ENCODE data around the gene SEMA5A. TPM values are rescaled to one million over a fixed set of nuclear protein-coding genes. Genes with fewer than 3 reads are reported as not detected.

SEMA5A gene
- total and polyA plus RNA-seq, 2 of the 8 experiments (the other 6 are each of a cell fraction or from before 2014, with no cell fraction given), result 5.3 to 8.9 TPM

DNA sequence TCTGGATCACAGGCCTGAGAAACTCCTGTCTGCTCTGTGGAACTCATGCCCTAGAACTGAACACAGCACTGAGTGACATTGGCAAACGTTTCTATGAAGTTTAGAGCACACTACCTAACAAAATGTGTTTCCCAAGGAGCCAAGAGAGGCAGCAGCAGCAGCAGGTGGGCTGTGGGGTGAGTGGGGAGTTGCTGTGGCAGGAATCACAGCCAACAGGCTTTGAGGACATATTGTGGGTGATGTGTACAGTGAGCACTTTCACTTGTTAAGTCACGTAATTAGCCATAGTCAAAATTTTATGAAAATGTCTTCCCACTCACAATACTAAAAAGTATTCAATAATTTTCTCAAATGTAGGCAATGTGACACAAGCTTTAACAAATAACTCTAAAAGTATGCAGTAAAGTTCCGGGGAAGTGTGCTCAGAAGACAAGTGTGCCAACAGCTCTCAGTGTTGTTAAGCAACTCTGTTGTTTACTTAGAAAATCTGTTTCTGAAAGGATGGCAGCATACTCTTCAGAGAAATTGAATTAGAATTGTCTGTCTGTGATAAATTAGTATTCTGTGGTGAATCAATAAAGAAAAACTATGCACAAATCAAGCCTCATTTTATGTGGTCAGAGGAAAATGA is 482.1 kb downstream of the SEMA5A start:
- Histone ChIP-seq H3K23me2 (ENCODE audit: low read depth, low read length) (no peaks in the 10 kb centered on the region), H3K4me1 (replicated peaks in 1 of 4; ENCODE audit: control insufficient read depth in 3 of 4, insufficient read depth in 4 of 4, low read length in 3 of 4) (no peaks in the 10 kb centered on the region), H3K79me1 (ENCODE audit: low read depth, low read length) (no peaks in the 10 kb centered on the region), H3K4me3 (ENCODE audit: extremely low read depth in 1 of 4, insufficient read depth in 2 of 4, low read depth in 3 of 4, low read length in 4 of 4) (no peak overlapping the region), H3K79me2 (ENCODE audit: control insufficient read depth in 1 of 2, insufficient read depth in 2 of 2, low read length in 2 of 2) (no peaks in the 10 kb centered on the region), H3K23ac (ENCODE audit: insufficient read length) (no peak overlapping the region), H3K9ac (replicated peaks in 1 of 4; ENCODE audit: extremely low read depth in 1 of 4, low read depth in 3 of 4, low read length in 3 of 4) (no peak overlapping the region), H2BK20ac (ENCODE audit: low read length) (no peak overlapping the region), H4K91ac (replicated peaks; ENCODE audit: insufficient read length, low read length) (no peak overlapping the region), H3K4ac (replicated peaks; ENCODE audit: insufficient read length, low read depth, low read length) (no peak overlapping the region), H4K5ac (ENCODE audit: insufficient read length, low read depth, low read length) (no peak overlapping the region), H3K27ac (ENCODE audit: low read depth, low read length) (no peak overlapping the region), H2AK5ac (ENCODE audit: low read depth, low read length) (no peak overlapping the region), H2BK120ac (replicated peaks; ENCODE audit: low read depth, low read length) (no peak overlapping the region), H3K36me3 (ENCODE audit: control insufficient read depth in 2 of 4, insufficient read depth in 4 of 4, low read length in 3 of 4) (no peaks in the 10 kb centered on the region; a peak in 1 of 8 replicates), H2BK12ac (ENCODE audit: low read depth, low read length) (no peak overlapping the region), H2BK5ac (ENCODE audit: low read depth, low read length) (no peak overlapping the region), H3K18ac (ENCODE audit: extremely low read depth, low read length) (no peak overlapping the region), H4K8ac (ENCODE audit: extremely low read depth, insufficient read depth, low read length) (no peak overlapping the region), H3K14ac (ENCODE audit: insufficient read length) (no peak overlapping the region), H3K56ac (replicated peaks; ENCODE audit: insufficient read length, low read depth, low read length) (no peak overlapping the region), H3K27me3 (replicated peaks in 1 of 4; ENCODE audit: control insufficient read depth in 3 of 4, extremely low read depth in 1 of 4, insufficient read depth in 3 of 4, low read length in 3 of 4) (no peaks in the 10 kb centered on the region), H4K20me1 (replicated peaks in 1 of 2; ENCODE audit: control insufficient read depth in 1 of 2, insufficient read depth in 2 of 2, low read length in 2 of 2) (no peaks in the 10 kb centered on the region), H2BK15ac (ENCODE audit: low read length) (no peak overlapping the region), H3K4me2 (ENCODE audit: insufficient read depth in 1 of 2, low read depth in 2 of 2, low read length in 2 of 2) (no peak overlapping the region), H3K9me3 (ENCODE audit: insufficient read depth in 2 of 2, low read depth in 1 of 2, low read length in 1 of 2) (no peaks in the 10 kb centered on the region), H2AFZ (ENCODE audit: low read length) (no peak overlapping the region)
- ChIA-PET CTCF (ENCODE audit: partially characterized antibody) (no interaction called here), POLR2A (ENCODE audit: partially characterized antibody) (no interaction called here)
- no peak for FAIRE-seq
- 94% methylated on average over 3 of the region's 3 CpGs; no CpG with 5 or more reads in 1 of the 2 experiments for WGBS, 2 experiments (ENCODE audit: extremely low coverage in 1 of 2, insufficient coverage in 1 of 2, insufficient read length in 1 of 2, insufficient replicate concordance in 2 of 2, low coverage in 1 of 2, low lambda C conversion rate in 2 of 2, missing lambda C conversion rate in 1 of 2)
- TF ChIP-seq GTF2F1 (IDR thresholded peaks at IDR 0.05; ENCODE audit: borderline replicate concordance, low read depth, low read length) (no peak), YY1 (IDR thresholded peaks at IDR 0.05; ENCODE audit: low read depth, low read length) (no peak), GABPA (IDR thresholded peaks at IDR 0.05; ENCODE audit: borderline replicate concordance, insufficient read depth, low read length) (no peak), KDM5A (IDR thresholded peaks at IDR 0.05; ENCODE audit: low read length) (no peak), HDAC6 (IDR thresholded peaks at IDR 0.05; ENCODE audit: low read depth, low read length) (no peak), ZNF274 (IDR thresholded peaks at IDR 0.05; ENCODE audit: borderline replicate concordance, extremely low read depth, low read length) (no peak), SUZ12 (IDR thresholded peaks at IDR 0.05; ENCODE audit: low read length) (no peak), TBP (IDR thresholded peaks at IDR 0.05; ENCODE audit: low read depth, low read length) (no peak), SP2 (IDR thresholded peaks at IDR 0.05; ENCODE audit: low read length) (no peak), CBX8 (IDR thresholded peaks at IDR 0.05; ENCODE audit: borderline replicate concordance, low read depth, low read length) (no peak)
- DNase-seq (ENCODE audit: low read depth in 1 of 2, low spot score in 2 of 2), result no peak

Data from H1 (cell line).